ENCODE results near the gene ZBTB26. TPM values are rescaled to one million over a fixed set of nuclear protein-coding genes. Genes with fewer than 3 reads are reported as not detected.

ZBTB26 gene
- polyA plus RNA-seq, result 10 to 100 TPM in 1 of 4 donors, 1 to 10 TPM in 2, under 1 TPM in 1; 0.89 to 10.5 (median 1.9) TPM
- long read RNA-seq, donor 1, full-length matches to known transcripts, result 6 of 6 reads
- long read RNA-seq, donor 1, partial matches to known transcripts, result 0 of 6 reads
- long read RNA-seq, donor 1, other reads (novel, unspliced or antisense), result 0 of 6 reads
- long read RNA-seq, donor 2, full-length matches to known transcripts, result 1 of 1 reads
- long read RNA-seq, donor 2, partial matches to known transcripts, result 0 of 1 reads
- long read RNA-seq, donor 2, other reads (novel, unspliced or antisense), result 0 of 1 reads
- long read RNA-seq, donor 3, full-length matches to known transcripts, result 3 of 3 reads
- long read RNA-seq, donor 3, partial matches to known transcripts, result 0 of 3 reads
- long read RNA-seq, donor 3, other reads (novel, unspliced or antisense), result 0 of 3 reads
- long read RNA-seq, donor 4, result 0 reads
- long read RNA-seq, donor 5, result 0 reads
- long read RNA-seq, donor 6, full-length matches to known transcripts, result 2 of 2 reads
- long read RNA-seq, donor 6, partial matches to known transcripts, result 0 of 2 reads
- long read RNA-seq, donor 6, other reads (novel, unspliced or antisense), result 0 of 2 reads
- long read RNA-seq, donor 7, result 0 reads
- long read RNA-seq, donor 8, result 0 reads
- long read RNA-seq, donor 9, result 0 reads
- long read RNA-seq, donor 10, full-length matches to known transcripts, result 2 of 2 reads
- long read RNA-seq, donor 10, partial matches to known transcripts, result 0 of 2 reads
- long read RNA-seq, donor 10, other reads (novel, unspliced or antisense), result 0 of 2 reads

- no peaks in the 10 kb centered on the region for H3K27me3 ChIP-seq (ENCODE audit: control insufficient read depth in 3 of 3, insufficient read depth in 3 of 3, low read length in 3 of 3)
- FAIRE-seq (no peak), DNase-seq (peak; percentile 97)
- peak within 1 kb of the TSS; percentile 72 to 87 (median 81) for H3K27ac ChIP-seq (ENCODE audit: low read depth in 1 of 3, low read length in 2 of 3)
- no peaks in the 10 kb centered on the region for H3K9me3 ChIP-seq (ENCODE audit: control insufficient read depth in 2 of 2, insufficient read depth in 1 of 2, low read depth in 1 of 2, low read length in 1 of 2)
- H3K4me1 ChIP-seq (ENCODE audit: control insufficient read depth in 3 of 3, insufficient read depth in 2 of 3, low read depth in 1 of 3, low read length in 2 of 3), result peaks cover 3 to 6% (median 5%) of the 10 kb centered on the region in 3 donors
- H3K36me3 ChIP-seq (ENCODE audit: control insufficient read depth in 3 of 3, insufficient read depth in 2 of 3, low read depth in 1 of 3, low read length in 3 of 3), result peaks cover 0 to 8% (median 0%) of the 10 kb centered on the region in 3 donors
- H3K4me3 ChIP-seq (ENCODE audit: low read depth in 1 of 3, low read length in 3 of 3), result peak within 1 kb of the TSS; percentile 86 to 95 (median 89)
- WGBS, 3 donors, result 0 to 1% (median 0%) methylated on average over 46 to 51 of the region's 51 CpGs
Measured at GRCh38 chr9:122931226-122932121, at the start of gene ZBTB26. Gene ZBTB26 (minus strand): TSS chr9:122931512. CDS start chr9:122919934, 11,578 bp downstream.

GRCh38 chr9:122978601-122979000 lies 47.3 kb upstream of the ZBTB26 start:
- Histone ChIP-seq H3K27ac (ENCODE audit: low read depth in 1 of 3, low read length in 2 of 3) (no peak overlapping the region), H3K4me3 (ENCODE audit: low read depth in 1 of 3, low read length in 3 of 3) (no peak overlapping the region), H3K4me1 (ENCODE audit: control insufficient read depth in 3 of 3, insufficient read depth in 2 of 3, low read depth in 1 of 3, low read length in 2 of 3) (no peaks in the 10 kb centered on the region), H3K9me3 (ENCODE audit: control insufficient read depth in 2 of 2, insufficient read depth in 1 of 2, low read depth in 1 of 2, low read length in 1 of 2) (no peaks in the 10 kb centered on the region), H3K27me3 (ENCODE audit: control insufficient read depth in 3 of 3, insufficient read depth in 3 of 3, low read length in 3 of 3) (no peaks in the 10 kb centered on the region), H3K36me3 (ENCODE audit: control insufficient read depth in 3 of 3, insufficient read depth in 2 of 3, low read depth in 1 of 3, low read length in 3 of 3) (peaks cover 0 to 4% (median 0%) of the 10 kb centered on the region in 3 donors)
- FAIRE-seq (no peak), DNase-seq (no peak)
- 54 to 72% (median 68%) methylated on average over 2 of the region's 2 CpGs for WGBS, 3 donors

- Histone ChIP-seq H3K4me1 (ENCODE audit: control insufficient read depth in 3 of 3, insufficient read depth in 2 of 3, low read depth in 1 of 3, low read length in 2 of 3) (no peaks in the 10 kb centered on the region), H3K9me3 (ENCODE audit: control insufficient read depth in 2 of 2, insufficient read depth in 1 of 2, low read depth in 1 of 2, low read length in 1 of 2) (no peaks in the 10 kb centered on the region), H3K4me3 (ENCODE audit: low read depth in 1 of 3, low read length in 3 of 3) (no peak overlapping the region), H3K27ac (ENCODE audit: low read depth in 1 of 3, low read length in 2 of 3) (no peak overlapping the region), H3K36me3 (ENCODE audit: control insufficient read depth in 3 of 3, insufficient read depth in 2 of 3, low read depth in 1 of 3, low read length in 3 of 3) (peaks cover 0 to 9% (median 0%) of the 10 kb centered on the region in 3 donors), H3K27me3 (ENCODE audit: control insufficient read depth in 3 of 3, insufficient read depth in 3 of 3, low read length in 3 of 3) (no peaks in the 10 kb centered on the region)
- DNase-seq (no peak), FAIRE-seq (no peak)
- 59 to 87% (median 72%) methylated on average over 2 of the region's 2 CpGs for WGBS, 3 donors
Measured at GRCh38 chr9:122975196-122975595, 43.9 kb upstream of the ZBTB26 start.

- Histone ChIP-seq H3K4me3 (ENCODE audit: low read depth in 1 of 3, low read length in 3 of 3) (no peak overlapping the region), H3K9me3 (ENCODE audit: control insufficient read depth in 2 of 2, insufficient read depth in 1 of 2, low read depth in 1 of 2, low read length in 1 of 2) (peaks cover 0 to 5% of the 10 kb centered on the region in 2 donors), H3K27ac (ENCODE audit: low read depth in 1 of 3, low read length in 2 of 3) (no peak overlapping the region), H3K4me1 (ENCODE audit: control insufficient read depth in 3 of 3, insufficient read depth in 2 of 3, low read depth in 1 of 3, low read length in 2 of 3) (no peaks in the 10 kb centered on the region), H3K36me3 (ENCODE audit: control insufficient read depth in 3 of 3, insufficient read depth in 2 of 3, low read depth in 1 of 3, low read length in 3 of 3) (peaks cover 0 to 24% (median 6%) of the 10 kb centered on the region in 3 donors), H3K27me3 (ENCODE audit: control insufficient read depth in 3 of 3, insufficient read depth in 3 of 3, low read length in 3 of 3) (no peaks in the 10 kb centered on the region)
- WGBS, 3 donors, result 91 to 100% (median 93%) methylated on average over 1 of the region's 1 CpG
- DNase-seq (no peak), FAIRE-seq (no peak)
Measured at GRCh38 chr9:122961139-122961538, 29.8 kb upstream of the ZBTB26 start.

- H3K27ac ChIP-seq (ENCODE audit: low read depth in 1 of 3, low read length in 2 of 3), result no peak overlapping the region
- H3K9me3 ChIP-seq (ENCODE audit: control insufficient read depth in 2 of 2, insufficient read depth in 1 of 2, low read depth in 1 of 2, low read length in 1 of 2), result peaks cover 0 to 5% of the 10 kb centered on the region in 2 donors
- peaks cover 0 to 7% (median 0%) of the 10 kb centered on the region in 3 donors for H3K4me1 ChIP-seq (ENCODE audit: control insufficient read depth in 3 of 3, insufficient read depth in 2 of 3, low read depth in 1 of 3, low read length in 2 of 3)
- FAIRE-seq (no peak), DNase-seq (no peak)
- peaks cover 0 to 12% (median 6%) of the 10 kb centered on the region in 3 donors for H3K36me3 ChIP-seq (ENCODE audit: control insufficient read depth in 3 of 3, insufficient read depth in 2 of 3, low read depth in 1 of 3, low read length in 3 of 3)
- no peaks in the 10 kb centered on the region for H3K27me3 ChIP-seq (ENCODE audit: control insufficient read depth in 3 of 3, insufficient read depth in 3 of 3, low read length in 3 of 3)
- no peak overlapping the region for H3K4me3 ChIP-seq (ENCODE audit: low read depth in 1 of 3, low read length in 3 of 3)
Measured at GRCh38 chr9:122955961-122956360, 24.6 kb upstream of the ZBTB26 start.

GRCh38 chr9:122954253-122954691 lies 23.0 kb upstream of the ZBTB26 start:
- FAIRE-seq, result no peak
- no peak overlapping the region for H3K4me3 ChIP-seq (ENCODE audit: low read depth in 1 of 3, low read length in 3 of 3)
- H3K27ac ChIP-seq (ENCODE audit: low read depth in 1 of 3, low read length in 2 of 3), result no peak overlapping the region
- H3K9me3 ChIP-seq (ENCODE audit: control insufficient read depth in 2 of 2, insufficient read depth in 1 of 2, low read depth in 1 of 2, low read length in 1 of 2), result no peaks in the 10 kb centered on the region
- H3K4me1 ChIP-seq (ENCODE audit: control insufficient read depth in 3 of 3, insufficient read depth in 2 of 3, low read depth in 1 of 3, low read length in 2 of 3), result peaks cover 0 to 7% (median 0%) of the 10 kb centered on the region in 3 donors
- DNase-seq, result no peak
- peaks cover 0 to 8% (median 4%) of the 10 kb centered on the region in 3 donors for H3K36me3 ChIP-seq (ENCODE audit: control insufficient read depth in 3 of 3, insufficient read depth in 2 of 3, low read depth in 1 of 3, low read length in 3 of 3)
- H3K27me3 ChIP-seq (ENCODE audit: control insufficient read depth in 3 of 3, insufficient read depth in 3 of 3, low read length in 3 of 3), result no peaks in the 10 kb centered on the region

- Histone ChIP-seq H3K9me3 (ENCODE audit: control insufficient read depth in 2 of 2, insufficient read depth in 1 of 2, low read depth in 1 of 2, low read length in 1 of 2) (no peaks in the 10 kb centered on the region), H3K4me1 (ENCODE audit: control insufficient read depth in 3 of 3, insufficient read depth in 2 of 3, low read depth in 1 of 3, low read length in 2 of 3) (peaks cover 0 to 7% (median 3%) of the 10 kb centered on the region in 3 donors), H3K27ac (ENCODE audit: low read depth in 1 of 3, low read length in 2 of 3) (no peak overlapping the region), H3K36me3 (ENCODE audit: control insufficient read depth in 3 of 3, insufficient read depth in 2 of 3, low read depth in 1 of 3, low read length in 3 of 3) (no peaks in the 10 kb centered on the region), H3K4me3 (ENCODE audit: low read depth in 1 of 3, low read length in 3 of 3) (no peak overlapping the region), H3K27me3 (ENCODE audit: control insufficient read depth in 3 of 3, insufficient read depth in 3 of 3, low read length in 3 of 3) (no peaks in the 10 kb centered on the region)
- DNase-seq, result no peak
- no peak for FAIRE-seq
- WGBS, 3 donors, result 84 to 100% (median 93%) methylated on average over 1 of the region's 1 CpG
Measured at GRCh38 chr9:122951056-122951455, 19.7 kb upstream of the ZBTB26 start.

GRCh38 chr9:122950263-122950662 lies 19.0 kb upstream of the ZBTB26 start:
- WGBS, 3 donors, result 92 to 96% (median 92%) methylated on average over 3 of the region's 3 CpGs
- DNase-seq, result no peak
- FAIRE-seq, result no peak

More at GRCh38 chr9:122950263-122950662, 19.0 kb upstream of the ZBTB26 start:
- Histone ChIP-seq H3K27ac (ENCODE audit: low read depth in 1 of 3, low read length in 2 of 3) (no peak overlapping the region), H3K27me3 (ENCODE audit: control insufficient read depth in 3 of 3, insufficient read depth in 3 of 3, low read length in 3 of 3) (no peaks in the 10 kb centered on the region), H3K36me3 (ENCODE audit: control insufficient read depth in 3 of 3, insufficient read depth in 2 of 3, low read depth in 1 of 3, low read length in 3 of 3) (no peaks in the 10 kb centered on the region), H3K4me3 (ENCODE audit: low read depth in 1 of 3, low read length in 3 of 3) (no peak overlapping the region), H3K4me1 (ENCODE audit: control insufficient read depth in 3 of 3, insufficient read depth in 2 of 3, low read depth in 1 of 3, low read length in 2 of 3) (peaks cover 0 to 7% (median 3%) of the 10 kb centered on the region in 3 donors), H3K9me3 (ENCODE audit: control insufficient read depth in 2 of 2, insufficient read depth in 1 of 2, low read depth in 1 of 2, low read length in 1 of 2) (no peaks in the 10 kb centered on the region)
